H1 (cell line): ENCODE results near the gene ZFYVE1. TPM values are rescaled to one million over a fixed set of nuclear protein-coding genes. Genes with fewer than 3 reads are reported as not detected.

Experiments
- CTCF ChIA-PET: fragments of 300-600 bp; sonication (Branson Sonifier 250); formaldehyde crosslinking; loops from one replicate; lab custom pipeline; 2021; ENCODE audit not compliant: partially characterized antibody; lab: Charles Lee
- POLR2A ChIA-PET: fragments of 300-600 bp; sonication (Branson Sonifier 250); formaldehyde crosslinking; loops from one replicate; lab custom pipeline; 2021; ENCODE audit warnings: inconsistent platforms; ENCODE audit not compliant: partially characterized antibody; lab: Charles Lee
- DNase-seq, 2 experiments: peaks; one replicate each; pipeline versions ENCODE4 v3.0.0 to v3.0.0-alpha.2; 2010 to 2022; ENCODE audit warnings: low spot score in 2 of 2, low read depth in 1 of 2, mixed read lengths in 1 of 2
- FAIRE-seq: peaks from 2 replicates; lab custom pipeline; 2011; peaks lifted over from hg19 to GRCh38; lab: Jason Lieb, UNC
- H2AFZ ChIP-seq: 2 replicates; pipeline ENCODE4 v1.8.1; 2012; ENCODE audit warnings: low read length, inconsistent platforms
- H2AK5ac ChIP-seq: 2 replicates; pipeline ENCODE4 v1.6.1; 2013; ENCODE audit warnings: low read depth, low read length
- H2BK120ac ChIP-seq: replicated peaks from 2 replicates; pipeline ENCODE3; 2013; ENCODE audit warnings: low read depth, low read length, inconsistent platforms
- H2BK12ac ChIP-seq: 2 replicates; pipeline ENCODE4 v1.6.1; 2013; ENCODE audit warnings: low read depth, low read length
- H2BK15ac ChIP-seq: 2 replicates; pipeline ENCODE4 v1.6.1; 2013; ENCODE audit warnings: low read length
- H2BK20ac ChIP-seq: 2 replicates; pipeline ENCODE4 v1.6.1; 2013; ENCODE audit warnings: low read length
- H2BK5ac ChIP-seq: 2 replicates; pipeline ENCODE4 v1.6.1; 2013; ENCODE audit warnings: low read depth, low read length
- H3K14ac ChIP-seq: 2 replicates; pipeline ENCODE4 v1.6.1; 2013; ENCODE audit warnings: inconsistent platforms; ENCODE audit not compliant: insufficient read length
- H3K18ac ChIP-seq: 2 replicates; pipeline ENCODE4 v1.6.1; 2013; ENCODE audit warnings: low read length; ENCODE audit errors: extremely low read depth
- H3K23ac ChIP-seq: 2 replicates; pipeline ENCODE4 v1.6.1; 2013; ENCODE audit warnings: inconsistent platforms; ENCODE audit not compliant: insufficient read length
- H3K23me2 ChIP-seq: 2 replicates; pipeline ENCODE4 v1.6.1; 2013; ENCODE audit warnings: low read depth, low read length
- H3K27ac ChIP-seq: 2 replicates; pipeline ENCODE4 v1.6.1; 2011; ENCODE audit warnings: low read depth, low read length, inconsistent platforms
- H3K27me3 ChIP-seq, 4 experiments: replicated peaks in 1 of 4; 1 replicate in 1 of 4; 2 replicates in 3 of 4; pipeline versions ENCODE4 v1.6.1 to v1.8.1; 2011 to 2013; ENCODE audit warnings: low read length in 3 of 4, mild to moderate bottlenecking in 3 of 4, inconsistent platforms in 2 of 4, mixed read lengths in 2 of 4, moderate library complexity in 1 of 4; ENCODE audit not compliant: control insufficient read depth in 3 of 4, insufficient read depth in 3 of 4; ENCODE audit errors: extremely low read depth in 1 of 4
- H3K36me3 ChIP-seq, 4 experiments: 2 replicates each; pipeline versions ENCODE4 v1.6.1 to v1.8.1; 2011 to 2013; ENCODE audit warnings: mild to moderate bottlenecking in 4 of 4, low read length in 3 of 4, moderate library complexity in 2 of 4, control low read depth in 1 of 4, inconsistent platforms in 1 of 4; ENCODE audit not compliant: insufficient read depth in 4 of 4, control insufficient read depth in 2 of 4
- H3K4ac ChIP-seq: replicated peaks from 2 replicates; pipeline ENCODE3; 2013; ENCODE audit warnings: low read length, low read depth, mixed read lengths, inconsistent platforms; ENCODE audit not compliant: insufficient read length
- H3K4me1 ChIP-seq, 4 experiments: replicated peaks in 1 of 4; 1 replicate in 1 of 4; 2 replicates in 3 of 4; pipeline versions ENCODE4 v1.6.1 to v1.8.1; 2011 to 2013; ENCODE audit warnings: low read length in 3 of 4, inconsistent platforms in 2 of 4, mixed read lengths in 1 of 4; ENCODE audit not compliant: insufficient read depth in 4 of 4, control insufficient read depth in 3 of 4
- H3K4me2 ChIP-seq, 2 experiments: 2 replicates each; pipeline versions ENCODE4 v1.6.1 to v1.8.1; 2011 to 2013; ENCODE audit warnings: low read depth in 2 of 2, low read length in 2 of 2, control low read depth in 1 of 2, inconsistent platforms in 1 of 2, mild to moderate bottlenecking in 1 of 2; ENCODE audit not compliant: insufficient read depth in 1 of 2
- H3K4me3 ChIP-seq, 4 experiments: fragments of 200-600, 300-600 bp in 1 of 4; sonication (generic), shearing (Covaris generic), sonication (Bioruptor Twin) in 1 of 4; 2 replicates each; pipeline versions ENCODE4 v1.5.1 to v1.8.1; 2011 to 2016; ENCODE audit warnings: low read length in 4 of 4, low read depth in 3 of 4, control low read depth in 2 of 4, inconsistent platforms in 2 of 4, mild to moderate bottlenecking in 2 of 4, mixed read lengths in 1 of 4, moderate library complexity in 1 of 4; ENCODE audit not compliant: insufficient read depth in 2 of 4; ENCODE audit errors: extremely low read depth in 1 of 4
- H3K56ac ChIP-seq: replicated peaks from 2 replicates; pipeline ENCODE3; 2013; ENCODE audit warnings: low read depth, mild to moderate bottlenecking, mixed read lengths, low read length, inconsistent platforms; ENCODE audit not compliant: insufficient read length
- H3K79me1 ChIP-seq: 2 replicates; pipeline ENCODE4 v1.6.1; 2013; ENCODE audit warnings: low read depth, low read length, control low read depth
- H3K79me2 ChIP-seq, 2 experiments: 2 replicates each; pipeline versions ENCODE4 v1.6.1 to v1.8.1; 2012 to 2013; ENCODE audit warnings: low read length in 2 of 2, mild to moderate bottlenecking in 2 of 2, inconsistent platforms in 1 of 2; ENCODE audit not compliant: insufficient read depth in 2 of 2, control insufficient read depth in 1 of 2
- H3K9ac ChIP-seq, 4 experiments: replicated peaks in 1 of 4; 1 replicate in 1 of 4; 2 replicates in 3 of 4; pipeline versions ENCODE4 v1.6.1 to v1.8.1; 2011 to 2013; ENCODE audit warnings: low read depth in 3 of 4, low read length in 3 of 4, control low read depth in 2 of 4, mild to moderate bottlenecking in 2 of 4, moderate library complexity in 2 of 4, inconsistent platforms in 1 of 4; ENCODE audit errors: extremely low read depth in 1 of 4
- H3K9me3 ChIP-seq, 2 experiments: 2 replicates each; pipeline versions ENCODE4 v1.6.1 to v1.8.1; 2012 to 2013; ENCODE audit warnings: mild to moderate bottlenecking in 2 of 2, moderate library complexity in 2 of 2, control low read depth in 1 of 2, inconsistent platforms in 1 of 2, low read depth in 1 of 2, low read length in 1 of 2, mixed read lengths in 1 of 2; ENCODE audit not compliant: insufficient read depth in 2 of 2
- H4K20me1 ChIP-seq, 2 experiments: replicated peaks in 1 of 2; 2 replicates each; pipeline versions ENCODE3 to v1.8.1; 2011 to 2013; ENCODE audit warnings: inconsistent platforms in 2 of 2, low read length in 2 of 2, mild to moderate bottlenecking in 1 of 2; ENCODE audit not compliant: insufficient read depth in 2 of 2, control insufficient read depth in 1 of 2
- H4K5ac ChIP-seq: 2 replicates; pipeline ENCODE4 v1.6.1; 2013; ENCODE audit warnings: low read length, low read depth, mixed read lengths, inconsistent platforms; ENCODE audit not compliant: insufficient read length
- H4K8ac ChIP-seq: 2 replicates; pipeline ENCODE4 v1.8.0; 2013; ENCODE audit warnings: mild to moderate bottlenecking, moderate library complexity, low read length, inconsistent platforms; ENCODE audit not compliant: insufficient read depth; ENCODE audit errors: extremely low read depth
- H4K91ac ChIP-seq: replicated peaks from 2 replicates; pipeline ENCODE3; 2013; ENCODE audit warnings: low read length, mixed read lengths, inconsistent platforms; ENCODE audit not compliant: insufficient read length
- POLR2A ChIP-seq, 2 experiments: IDR thresholded peaks; 1 replicate in 1 of 2; 2 replicates in 1 of 2; pipeline ENCODE4 v1.6.1; 2011; ENCODE audit warnings: low read depth in 2 of 2, low read length in 2 of 2, mild to moderate bottlenecking in 2 of 2; ENCODE audit errors: control extremely low read depth in 1 of 2
- ZNF274 ChIP-seq: IDR thresholded peaks from 2 replicates; pipeline ENCODE4 v1.7.0; 2012; ENCODE audit warnings: low read length, borderline replicate concordance; ENCODE audit errors: extremely low read depth
- WGBS, 2 experiments: shearing (Covaris generic) in 1 of 2; methylation state at CpG; one replicate each; pipeline versions ENCODE4 v1.1.6 to v1.1.7; 2013 to 2015; ENCODE audit warnings: low lambda C conversion rate in 2 of 2, mixed read lengths in 2 of 2, inconsistent platforms in 1 of 2, low coverage in 1 of 2, missing lambda C conversion rate in 1 of 2; ENCODE audit not compliant: insufficient replicate concordance in 2 of 2, insufficient coverage in 1 of 2, insufficient read length in 1 of 2; ENCODE audit errors: extremely low coverage in 1 of 2, missing lambda C conversion rate in 1 of 2; 5-methylcytosine and 5-hydroxymethylcytosine counted together
- polyA plus RNA-seq, 7 experiments: library from polyadenylated mRNA; depleted of rRNA in 3 of 7; stranded (reverse) in 5 of 7; unstranded in 2 of 7; fragments of >200 nt in 5 of 7; fragments of 200-250 nt in 2 of 7; gene quantifications; 1 replicate in 5 of 7; 2 replicates in 1 of 7; 4 replicates in 1 of 7; pipeline versions ENCODE4 v1.2.1 to v1.2.3, GENCODE V29; 2011 to 2013; ENCODE audit warnings: missing spikeins in 2 of 7, mixed read lengths in 2 of 7
- total RNA-seq: library from RNA; stranded (reverse); fragmentation: NEBNext Ultra II Directional; extraction: Animal tissue kit (Norgen Biotek cat#: 25700); gene quantifications from 2 replicates; pipeline ENCODE4 v1.2.1, GENCODE V29; 2021

ZFYVE1 gene
- total and polyA plus RNA-seq, 2 of the 8 experiments (the other 6 are each of a cell fraction or from before 2014, with no cell fraction given), result 9.8 to 12.5 TPM

DNA sequence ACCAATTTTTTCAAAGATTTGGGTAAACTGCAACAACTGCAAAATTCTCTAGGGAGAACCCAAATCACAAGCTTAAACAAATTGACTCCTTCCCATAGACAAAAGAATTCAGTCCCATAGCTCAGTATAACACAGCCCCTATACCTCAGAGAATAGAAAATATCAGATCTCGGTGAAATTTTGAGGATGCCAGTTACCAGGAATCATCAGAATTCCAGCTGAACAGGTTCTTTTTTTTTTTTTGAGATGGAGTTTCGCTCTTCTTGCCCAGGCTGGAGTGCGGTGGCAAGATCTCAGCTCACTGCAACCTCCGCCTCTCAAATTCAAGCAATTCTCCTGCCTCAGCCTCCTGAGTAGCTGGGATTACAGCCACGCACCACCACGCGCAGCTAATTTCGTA, 36.7 kb downstream of the ZFYVE1 start:
- H3K4me2 ChIP-seq, result no peak overlapping the region
- no peaks in the 10 kb centered on the region for H4K20me1 ChIP-seq
- no peaks in the 10 kb centered on the region; a peak in 1 of 7 replicates for H3K27me3 ChIP-seq
- no peak overlapping the region for H3K4me3 ChIP-seq
- no peak overlapping the region for H3K9ac ChIP-seq
- H3K27ac ChIP-seq, result no peak overlapping the region
- H3K36me3 ChIP-seq, result peaks cover 0 to 13% (median 0%) of the 10 kb centered on the region in 4 experiments; a peak in 3 of 8 replicates
- H3K23me2 ChIP-seq, result no peaks in the 10 kb centered on the region
- H2BK20ac ChIP-seq, result no peak overlapping the region
- H4K5ac ChIP-seq, result no peak overlapping the region
- H3K9me3 ChIP-seq, result no peaks in the 10 kb centered on the region
- no peak overlapping the region for H4K91ac ChIP-seq
- DNase-seq (no peak), FAIRE-seq (no peak)
- H2BK5ac ChIP-seq, result no peak overlapping the region
- H3K4ac ChIP-seq, result no peak overlapping the region
- H3K14ac ChIP-seq, result no peak overlapping the region
- no peak overlapping the region for H2BK15ac ChIP-seq
- no peak overlapping the region for H2BK12ac ChIP-seq
- H2AFZ ChIP-seq, result no peak overlapping the region
- no peak overlapping the region for H3K56ac ChIP-seq
- H3K79me2 ChIP-seq, result no peaks in the 10 kb centered on the region
- no peaks in the 10 kb centered on the region for H3K79me1 ChIP-seq
- no peak overlapping the region for H4K8ac ChIP-seq
- ChIA-PET CTCF (interaction anchor here (0.6 to 1.0 kb wide), 2 partner anchors 9 to 288 kb away, joined by 3 read pairs; no protein-coding TSS in a partner anchor), POLR2A (no interaction called here)
- no peaks in the 10 kb centered on the region for H3K4me1 ChIP-seq
- 95% methylated on average over 5 of the region's 8 CpGs; no CpG with 5 or more reads in 1 of the 2 experiments for WGBS, 2 experiments
- no peak overlapping the region for H3K23ac ChIP-seq
- H3K18ac ChIP-seq, result no peak overlapping the region
- no peak overlapping the region for H2AK5ac ChIP-seq
- no peak overlapping the region for H2BK120ac ChIP-seq
- no peak for TF ChIP-seq ZNF274
- TF ChIP-seq POLR2A (IDR thresholded peaks at IDR 0.05; ENCODE audit: control extremely low read depth in 1 of 2, low read depth in 2 of 2, low read length in 2 of 2), result no peak
